ENCODE data around the gene LRSAM1. TPM values are rescaled to one million over a fixed set of nuclear protein-coding genes. Genes with fewer than 3 reads are reported as not detected.
A peak's percentile ranks its signal among the peaks of the same experiment; 100 is the strongest.

LRSAM1 gene
- total and polyA plus RNA-seq, 9 of the 15 experiments (the other 6 are each of a cell fraction or from before 2014, with no cell fraction given), result 0.07 to 16.2 (median 4.7) TPM

DNA sequence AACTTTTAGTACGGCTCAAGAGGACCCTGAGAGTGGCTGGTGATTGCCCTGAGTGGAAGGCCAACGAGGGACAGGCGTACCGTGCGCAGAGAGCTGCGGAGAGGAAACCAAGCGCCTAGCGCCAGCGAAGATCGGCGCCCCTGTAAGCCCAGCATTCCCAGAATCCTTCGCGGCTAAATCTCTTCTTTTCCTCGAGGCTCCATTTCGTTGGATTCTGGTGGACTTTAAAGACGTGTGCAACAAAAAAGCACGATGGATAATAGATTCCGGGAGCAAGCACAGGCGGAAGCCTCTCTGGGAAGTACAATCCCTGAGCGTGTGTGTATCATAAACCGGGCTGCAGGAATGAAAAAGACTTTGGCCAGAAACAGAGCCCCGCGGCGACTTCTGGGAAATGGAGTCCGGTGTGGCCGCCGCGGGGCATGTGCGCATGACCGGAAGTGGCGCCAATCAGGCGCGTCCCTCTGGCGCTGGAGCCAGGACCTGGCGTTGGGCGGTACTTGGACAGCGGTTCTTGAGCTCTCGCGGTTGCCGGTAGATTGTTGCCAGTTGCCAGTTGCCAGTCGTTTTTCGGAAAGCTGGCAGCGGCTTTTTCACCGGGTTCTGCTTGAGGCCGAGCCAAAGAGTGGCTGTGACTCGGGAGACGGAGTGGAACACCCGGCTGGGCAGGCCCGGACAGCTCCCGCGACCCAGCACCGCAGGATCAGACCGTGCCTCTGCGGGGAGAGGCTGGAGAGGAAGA lies 27.2 kb upstream of the LRSAM1 start, which contains the start of gene ZNF79 (continued):
- TF ChIP-seq SRSF1 (IDR thresholded peaks at IDR 0.05; ENCODE audit: low read depth, low read length), result no peak
- TF ChIP-seq ELF2 (CRISPR knock-in tag; IDR thresholded peaks at IDR 0.05), result 0 out of 2 replicates have a peak, but pooled peaks have one; percentile 26
- TF ChIP-seq, protein P1, sequence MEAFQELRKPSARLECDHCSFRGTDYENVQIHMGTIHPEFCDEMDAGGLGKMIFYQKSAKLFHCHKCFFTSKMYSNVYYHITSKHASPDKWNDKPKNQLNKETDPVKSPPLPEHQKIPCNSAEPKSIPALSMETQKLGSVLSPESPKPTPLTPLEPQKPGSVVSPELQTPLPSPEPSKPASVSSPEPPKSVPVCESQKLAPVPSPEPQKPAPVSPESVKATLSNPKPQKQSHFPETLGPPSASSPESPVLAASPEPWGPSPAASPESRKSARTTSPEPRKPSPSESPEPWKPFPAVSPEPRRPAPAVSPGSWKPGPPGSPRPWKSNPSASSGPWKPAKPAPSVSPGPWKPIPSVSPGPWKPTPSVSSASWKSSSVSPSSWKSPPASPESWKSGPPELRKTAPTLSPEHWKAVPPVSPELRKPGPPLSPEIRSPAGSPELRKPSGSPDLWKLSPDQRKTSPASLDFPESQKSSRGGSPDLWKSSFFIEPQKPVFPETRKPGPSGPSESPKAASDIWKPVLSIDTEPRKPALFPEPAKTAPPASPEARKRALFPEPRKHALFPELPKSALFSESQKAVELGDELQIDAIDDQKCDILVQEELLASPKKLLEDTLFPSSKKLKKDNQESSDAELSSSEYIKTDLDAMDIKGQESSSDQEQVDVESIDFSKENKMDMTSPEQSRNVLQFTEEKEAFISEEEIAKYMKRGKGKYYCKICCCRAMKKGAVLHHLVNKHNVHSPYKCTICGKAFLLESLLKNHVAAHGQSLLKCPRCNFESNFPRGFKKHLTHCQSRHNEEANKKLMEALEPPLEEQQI (IDR thresholded peaks at IDR 0.05), result no peak
- no peak for TF ChIP-seq SMAD3 (CRISPR knock-in tag; conservative IDR thresholded peaks at IDR 0.05)
- TF ChIP-seq, protein P2, sequence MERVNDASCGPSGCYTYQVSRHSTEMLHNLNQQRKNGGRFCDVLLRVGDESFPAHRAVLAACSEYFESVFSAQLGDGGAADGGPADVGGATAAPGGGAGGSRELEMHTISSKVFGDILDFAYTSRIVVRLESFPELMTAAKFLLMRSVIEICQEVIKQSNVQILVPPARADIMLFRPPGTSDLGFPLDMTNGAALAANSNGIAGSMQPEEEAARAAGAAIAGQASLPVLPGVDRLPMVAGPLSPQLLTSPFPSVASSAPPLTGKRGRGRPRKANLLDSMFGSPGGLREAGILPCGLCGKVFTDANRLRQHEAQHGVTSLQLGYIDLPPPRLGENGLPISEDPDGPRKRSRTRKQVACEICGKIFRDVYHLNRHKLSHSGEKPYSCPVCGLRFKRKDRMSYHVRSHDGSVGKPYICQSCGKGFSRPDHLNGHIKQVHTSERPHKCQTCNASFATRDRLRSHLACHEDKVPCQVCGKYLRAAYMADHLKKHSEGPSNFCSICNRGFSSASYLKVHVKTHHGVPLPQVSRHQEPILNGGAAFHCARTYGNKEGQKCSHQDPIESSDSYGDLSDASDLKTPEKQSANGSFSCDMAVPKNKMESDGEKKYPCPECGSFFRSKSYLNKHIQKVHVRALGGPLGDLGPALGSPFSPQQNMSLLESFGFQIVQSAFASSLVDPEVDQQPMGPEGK (CRISPR knock-in tag; IDR thresholded peaks at IDR 0.05; ENCODE audit: borderline replicate concordance), result no peak
- no peak for TF ChIP-seq ZNF668 (CRISPR knock-in tag; IDR thresholded peaks at IDR 0.05)
- no peak for TF ChIP-seq TEAD1 (CRISPR knock-in tag; IDR thresholded peaks at IDR 0.05)
- TF ChIP-seq, protein P3, sequence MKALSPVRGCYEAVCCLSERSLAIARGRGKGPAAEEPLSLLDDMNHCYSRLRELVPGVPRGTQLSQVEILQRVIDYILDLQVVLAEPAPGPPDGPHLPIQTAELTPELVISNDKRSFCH (CRISPR knock-in tag; IDR thresholded peaks at IDR 0.05), result no peak
- TF ChIP-seq, protein P3 (tag; IDR thresholded peaks at IDR 0.05), result peak; percentile 55; the same call in 1 of the 2 replicates
- no peak for TF ChIP-seq ZNF232 (CRISPR knock-in tag; IDR thresholded peaks at IDR 0.05)
- TF ChIP-seq SIX5 (IDR thresholded peaks at IDR 0.05; ENCODE audit: borderline replicate concordance in 1 of 2, insufficient read depth in 1 of 2, low read depth in 1 of 2, low read length in 2 of 2), result peak; percentile 58 to 62; a peak in 3 of 4 replicates
- TF ChIP-seq EWSR1 (IDR thresholded peaks at IDR 0.05; ENCODE audit: borderline replicate concordance, low read depth, partially characterized antibody), result no peak
- TF ChIP-seq TAF7 (tag; IDR thresholded peaks at IDR 0.05), result peak; percentile 35; the same call in 1 of the 2 replicates
- peak; percentile 30; the same call in 1 of the 2 replicates for TF ChIP-seq ESRRA (IDR thresholded peaks at IDR 0.05; ENCODE audit: borderline replicate concordance, low read depth)
- no peak for TF ChIP-seq CSDE1 (IDR thresholded peaks at IDR 0.05)
- TF ChIP-seq CBX2 (IDR thresholded peaks at IDR 0.05; ENCODE audit: insufficient read depth, low read length, poor library complexity, severe bottlenecking), result no peak
- TF ChIP-seq RAD51 (IDR thresholded peaks at IDR 0.05; ENCODE audit: borderline replicate concordance, low read depth), result no peak
- TF ChIP-seq CCNT2 (IDR thresholded peaks at IDR 0.05; ENCODE audit: borderline replicate concordance, extremely low read depth, insufficient read length, low read depth, low read length), result no peak
- TF ChIP-seq, protein P4, sequence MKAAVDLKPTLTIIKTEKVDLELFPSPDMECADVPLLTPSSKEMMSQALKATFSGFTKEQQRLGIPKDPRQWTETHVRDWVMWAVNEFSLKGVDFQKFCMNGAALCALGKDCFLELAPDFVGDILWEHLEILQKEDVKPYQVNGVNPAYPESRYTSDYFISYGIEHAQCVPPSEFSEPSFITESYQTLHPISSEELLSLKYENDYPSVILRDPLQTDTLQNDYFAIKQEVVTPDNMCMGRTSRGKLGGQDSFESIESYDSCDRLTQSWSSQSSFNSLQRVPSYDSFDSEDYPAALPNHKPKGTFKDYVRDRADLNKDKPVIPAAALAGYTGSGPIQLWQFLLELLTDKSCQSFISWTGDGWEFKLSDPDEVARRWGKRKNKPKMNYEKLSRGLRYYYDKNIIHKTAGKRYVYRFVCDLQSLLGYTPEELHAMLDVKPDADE (conservative IDR thresholded peaks at IDR 0.05; ENCODE audit: control insufficient read depth, low read depth, low read length), result peak; percentile 72

All from K562 (cell line).